Measurements from ENCODE around the gene PLA2G5. TPM values are rescaled to one million over a fixed set of nuclear protein-coding genes. Genes with fewer than 3 reads are reported as not detected.

Gene PLA2G5
- total RNA-seq, 1 experiment from 2014 or later: not detected

- POLR2A ChIA-PET: no interaction called here
- DNase-seq: no peak
- no peak overlapping the region for H3K27ac Mint-ChIP-seq (ENCODE audit: unreplicated experiment)
- intact Hi-C loops (cut with micrococcal nuclease; ENCODE audit: unreplicated experiment): no loop called here
- Histone ChIP-seq H3K4me3 (ENCODE audit: low read depth, low read length) (no peak overlapping the region), H3K4me1 (no peaks in the 10 kb centered on the region), H3K27me3 (replicated peaks; ENCODE audit: control insufficient read depth, insufficient read depth, low read length) (no peaks in the 10 kb centered on the region), H3K36me3 (ENCODE audit: control insufficient read depth, insufficient read depth, low read length) (no peaks in the 10 kb centered on the region), H3K9me3 (no peaks in the 10 kb centered on the region)
- H3K27me3 Mint-ChIP-seq (ENCODE audit: insufficient read depth, unreplicated experiment): no peaks in the 10 kb centered on the region
- TF ChIP-seq CTCF (IDR thresholded peaks at IDR 0.05; ENCODE audit: insufficient read depth in 1 of 2, low read depth in 1 of 2, low read length in 1 of 2, severe bottlenecking in 1 of 2, unreplicated experiment in 1 of 2): no peak
- H3K4me3 Mint-ChIP-seq (ENCODE audit: unreplicated experiment): no peak overlapping the region
- CTCF ChIA-PET: no interaction called here
- no peaks in the 10 kb centered on the region for H3K9me3 Mint-ChIP-seq (ENCODE audit: unreplicated experiment)
- no TSS peak for BruUV-seq (replicated peaks)
- H3K4me1 Mint-ChIP-seq (ENCODE audit: low read depth, unreplicated experiment): no peaks in the 10 kb centered on the region
- no peaks in the 10 kb centered on the region for H3K36me3 Mint-ChIP-seq (ENCODE audit: insufficient read depth, unreplicated experiment)
Observed at GRCh38 chr1:20141466-20141865, 71.5 kb downstream of the PLA2G5 start.

Other genes starting within 250 kb of the PLA2G5 start
- gene OTUD3, start 187.8 kb upstream of the PLA2G5 start, total RNA-seq (2022): 15.1 and 15.6 TPM in 2 replicates
- gene PLA2G2E, start 146.6 kb upstream of the PLA2G5 start, total RNA-seq (2022): 0.41 TPM in 1 of 2 replicates, not detected in the other
- gene PLA2G2A, start 90.6 kb upstream of the PLA2G5 start, total RNA-seq (2022): 9.2 and 13.0 TPM in 2 replicates
- gene PLA2G2D, start 49.3 kb downstream of the PLA2G5 start, total RNA-seq (2022): not detected in 2 replicates
- not detected in 2 replicates for gene PLA2G2F, start 69.1 kb downstream of the PLA2G5 start, total RNA-seq (2022)
- 0.05 and 0.07 TPM in 2 replicates for gene UBXN10, start 115.9 kb downstream of the PLA2G5 start, total RNA-seq (2022)
- not detected in 2 replicates for gene PLA2G2C, start 116.3 kb downstream of the PLA2G5 start, total RNA-seq (2022)
- not detected in 2 replicates for gene VWA5B1, start 220.7 kb downstream of the PLA2G5 start, total RNA-seq (2022)

All from Caco-2 (cell line).